H9 (cell line): ENCODE data around the gene CSNK2B. TPM values are rescaled to one million over a fixed set of nuclear protein-coding genes. Genes with fewer than 3 reads are reported as not detected.
A peak's percentile ranks its signal among the peaks of the same experiment; 100 is the strongest.

Experiments
- DNase-seq: peaks from one replicate; pipeline ENCODE4 v3.0.0-alpha.2; 2017
- H2AFZ ChIP-seq: one replicate; pipeline ENCODE4 v1.6.1; 2013; ENCODE audit warnings: mild to moderate bottlenecking, low read length, control low read depth, moderate library complexity
- H2AK5ac ChIP-seq: 2 replicates; pipeline ENCODE4 v1.6.1; 2013; ENCODE audit warnings: low read length, control low read depth, mixed read lengths; ENCODE audit not compliant: insufficient read length
- H2BK120ac ChIP-seq: one replicate; pipeline ENCODE4 v1.6.1; 2013; ENCODE audit warnings: low read depth, mild to moderate bottlenecking, low read length, control low read depth, inconsistent platforms; ENCODE audit not compliant: poor library complexity, severe bottlenecking
- H2BK12ac ChIP-seq: 2 replicates; pipeline ENCODE4 v1.6.1; 2013; ENCODE audit warnings: low read length, control low read depth, mixed read lengths, low read depth; ENCODE audit not compliant: insufficient read length
- H2BK15ac ChIP-seq: 2 replicates; pipeline ENCODE4 v1.6.1; 2013; ENCODE audit warnings: low read depth, low read length, control low read depth
- H2BK20ac ChIP-seq: one replicate; pipeline ENCODE4 v1.6.1; 2013; ENCODE audit warnings: low read depth, mild to moderate bottlenecking, low read length, control low read depth, inconsistent platforms; ENCODE audit not compliant: poor library complexity, severe bottlenecking
- H2BK5ac ChIP-seq: 2 replicates; pipeline ENCODE4 v1.6.1; 2013; ENCODE audit warnings: low read length, control low read depth, mixed read lengths; ENCODE audit not compliant: insufficient read length
- H3K14ac ChIP-seq: 2 replicates; pipeline ENCODE4 v1.6.1; 2013; ENCODE audit warnings: low read length, control low read depth; ENCODE audit not compliant: insufficient read depth
- H3K18ac ChIP-seq: 2 replicates; pipeline ENCODE4 v1.6.1; 2013; ENCODE audit warnings: low read depth, mild to moderate bottlenecking, mixed read lengths, low read length, control low read depth; ENCODE audit not compliant: insufficient read length
- H3K23ac ChIP-seq: 2 replicates; pipeline ENCODE4 v1.6.1; 2013; ENCODE audit warnings: low read length, control low read depth, mixed read lengths, low read depth; ENCODE audit not compliant: insufficient read length
- H3K23me2 ChIP-seq: 2 replicates; pipeline ENCODE4 v1.6.1; 2013; ENCODE audit warnings: low read depth, mild to moderate bottlenecking, mixed read lengths, low read length, control low read depth; ENCODE audit not compliant: insufficient read length, poor library complexity, severe bottlenecking
- H3K27ac ChIP-seq: 2 replicates; pipeline ENCODE4 v1.5.1; 2013; ENCODE audit warnings: low read length, control low read depth, mixed read lengths, low read depth; ENCODE audit not compliant: insufficient read length
- H3K27me3 ChIP-seq: 2 replicates; pipeline ENCODE4 v1.6.1; 2013; ENCODE audit warnings: low read length, control low read depth, inconsistent platforms; ENCODE audit not compliant: insufficient read depth
- H3K4ac ChIP-seq: 2 replicates; pipeline ENCODE4 v1.6.1; 2013; ENCODE audit warnings: low read depth, mild to moderate bottlenecking, control low read depth, inconsistent platforms, low read length, moderate library complexity
- H3K4me1 ChIP-seq: 2 replicates; pipeline ENCODE4 v1.6.1; 2013; ENCODE audit warnings: low read length, control low read depth, inconsistent platforms; ENCODE audit not compliant: insufficient read depth
- H3K4me2 ChIP-seq: 2 replicates; pipeline ENCODE4 v1.6.1; 2013; ENCODE audit warnings: low read length, control low read depth, mixed read lengths; ENCODE audit not compliant: insufficient read length, insufficient read depth
- H3K56ac ChIP-seq: 2 replicates; pipeline ENCODE4 v1.6.1; 2013; ENCODE audit warnings: low read depth, mild to moderate bottlenecking, mixed read lengths, low read length, control low read depth; ENCODE audit not compliant: insufficient read length
- H3K79me1 ChIP-seq: 2 replicates; pipeline ENCODE4 v1.6.1; 2013; ENCODE audit warnings: low read depth, mild to moderate bottlenecking, moderate library complexity, low read length, control low read depth, inconsistent platforms; ENCODE audit not compliant: insufficient read depth, poor library complexity, severe bottlenecking
- H3K79me2 ChIP-seq: 2 replicates; pipeline ENCODE4 v1.6.1; 2013; ENCODE audit warnings: low read length, control low read depth, inconsistent platforms; ENCODE audit not compliant: insufficient read depth
- H3K9ac ChIP-seq: 2 replicates; pipeline ENCODE4 v1.6.1; 2013; ENCODE audit warnings: low read length, control low read depth, mixed read lengths; ENCODE audit not compliant: insufficient read length; ENCODE audit errors: extremely low read depth
- H3K9me3 ChIP-seq: one replicate; pipeline ENCODE4 v1.6.1; 2013; ENCODE audit warnings: low read depth, low read length, inconsistent platforms; ENCODE audit not compliant: control insufficient read depth
- H3T11ph ChIP-seq: one replicate; pipeline ENCODE4 v1.6.1; 2013; ENCODE audit warnings: mild to moderate bottlenecking, low read length, control low read depth, inconsistent platforms
- H4K20me1 ChIP-seq: one replicate; pipeline ENCODE4 v1.6.1; 2013; ENCODE audit not compliant: control insufficient read depth, insufficient read length, insufficient read depth
- H4K5ac ChIP-seq: 2 replicates; pipeline ENCODE4 v1.6.1; 2013; ENCODE audit warnings: low read depth, mild to moderate bottlenecking, mixed read lengths, low read length, control low read depth; ENCODE audit not compliant: insufficient read length
- H4K8ac ChIP-seq: replicated peaks from 2 replicates; pipeline ENCODE4 v1.6.1; 2013; ENCODE audit warnings: low read length, control low read depth, mixed read lengths, low read depth; ENCODE audit not compliant: insufficient read length
- H4K91ac ChIP-seq: 2 replicates; pipeline ENCODE4 v1.6.1; 2013; ENCODE audit warnings: low read depth, mild to moderate bottlenecking, moderate library complexity, mixed read lengths, low read length, control low read depth; ENCODE audit not compliant: insufficient read length
- H3K27ac Mint-ChIP-seq, 3 experiments: 2 replicates in 2 of 3; 3 replicates in 1 of 3; pipeline ENCODE4 v1.8.0; 2020 to 2021; ENCODE audit warnings: mixed read lengths in 3 of 3, mild to moderate bottlenecking in 1 of 3, moderate library complexity in 1 of 3
- H3K27me3 Mint-ChIP-seq: 2 replicates; pipeline ENCODE4 v1.8.0; 2021; ENCODE audit warnings: low read depth, mild to moderate bottlenecking, moderate library complexity, mixed read lengths
- H3K36me3 Mint-ChIP-seq, 3 experiments: 2 replicates in 2 of 3; 3 replicates in 1 of 3; pipeline ENCODE4 v1.8.0; 2020 to 2021; ENCODE audit warnings: low read depth in 3 of 3, mixed read lengths in 3 of 3; ENCODE audit not compliant: insufficient read depth in 1 of 3
- H3K4me1 Mint-ChIP-seq, 2 experiments: 2 replicates each; pipeline ENCODE4 v1.8.0; 2020; ENCODE audit warnings: mixed read lengths in 2 of 2
- H3K4me3 Mint-ChIP-seq, 2 experiments: 2 replicates in 1 of 2; 3 replicates in 1 of 2; pipeline ENCODE4 v1.8.0; 2020 to 2021; ENCODE audit warnings: mild to moderate bottlenecking in 2 of 2, mixed read lengths in 2 of 2, moderate library complexity in 1 of 2
- H3K9me3 Mint-ChIP-seq, 2 experiments: 2 replicates in 1 of 2; 3 replicates in 1 of 2; pipeline ENCODE4 v1.8.0; 2020; ENCODE audit warnings: mild to moderate bottlenecking in 2 of 2, mixed read lengths in 2 of 2, moderate library complexity in 1 of 2
- WGBS: extraction: QIAGEN DNeasy Blood & Tissue Kit; methylation state at CpG from one replicate; pipeline ENCODE4 v1.1.7; 2013; ENCODE audit warnings: missing lambda C conversion rate, low lambda C conversion rate, mixed read lengths; ENCODE audit not compliant: insufficient read length; ENCODE audit errors: extremely low coverage; 5-methylcytosine and 5-hydroxymethylcytosine counted together
- total RNA-seq: library from RNA; stranded (reverse); gene quantifications from 2 replicates; pipeline ENCODE4 v1.2.1, GENCODE V29; 2021
- TF ChIP-seq, protein P1 (sequence below): fragments of 200-600 bp; sonication (generic); conservative IDR thresholded peaks from 3 replicates; pipeline ENCODE4 v1.8.0; 2021; ENCODE audit warnings: antibody characterized with exemption, mild to moderate bottlenecking

The CSNK2B gene
- total RNA-seq, 1 experiment from 2014 or later, result 187 TPM

DNA sequence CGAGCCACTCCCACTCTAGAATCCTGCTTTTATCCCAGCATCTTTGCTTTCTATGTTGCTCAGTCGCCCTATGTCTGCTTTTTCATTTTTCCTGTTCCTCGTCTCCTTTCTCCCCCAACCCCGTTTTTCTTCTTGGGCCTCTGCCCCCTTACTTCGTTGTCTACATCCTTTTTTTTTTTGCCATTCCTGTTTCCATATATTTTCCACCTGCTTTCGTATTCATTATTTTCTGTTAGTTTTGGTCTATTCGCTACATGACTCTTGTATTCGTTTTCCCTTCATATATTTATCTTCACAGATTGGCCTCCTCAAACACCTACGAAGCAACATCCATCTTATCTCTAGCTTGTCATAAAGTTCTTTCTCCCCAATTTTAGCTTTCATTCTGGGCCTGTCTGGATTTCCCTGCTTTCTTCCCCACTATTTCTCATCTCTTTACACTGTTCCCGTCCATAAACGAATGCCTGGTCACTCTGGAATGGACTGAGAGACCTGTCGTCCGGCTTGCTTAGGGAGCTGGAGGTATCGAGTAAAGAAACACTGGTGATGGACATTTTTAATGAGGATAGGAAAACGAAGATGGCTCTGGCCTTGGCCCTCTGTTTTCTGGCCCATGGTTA, 44.5 kb upstream of the CSNK2B start:
- H3K56ac ChIP-seq, result no peak overlapping the region
- H3K27me3 Mint-ChIP-seq, result no peaks in the 10 kb centered on the region
- no peak overlapping the region for H2BK5ac ChIP-seq
- peak overlapping the region; percentile 93 to 98 for H3K4me3 Mint-ChIP-seq
- H3K23ac ChIP-seq, result no peak overlapping the region
- no peaks in the 10 kb centered on the region for H3K27me3 ChIP-seq
- no peak overlapping the region for H3T11ph ChIP-seq
- no peak overlapping the region for H4K91ac ChIP-seq
- no peaks in the 10 kb centered on the region for H4K20me1 ChIP-seq
- no peak overlapping the region for H4K5ac ChIP-seq
- no peak overlapping the region for H2AK5ac ChIP-seq
- H2BK12ac ChIP-seq, result no peak overlapping the region
- H3K79me2 ChIP-seq, result peaks cover 20% of the 10 kb centered on the region
- no peak overlapping the region for H2BK20ac ChIP-seq
- H3K4me2 ChIP-seq, result peak overlapping the region; percentile 92
- H2BK15ac ChIP-seq, result no peak overlapping the region
- no peak overlapping the region for H4K8ac ChIP-seq
- H3K36me3 Mint-ChIP-seq, result peaks cover 49 to 54% (median 54%) of the 10 kb centered on the region in 3 experiments
- H3K9me3 ChIP-seq, result no peaks in the 10 kb centered on the region
- no peaks in the 10 kb centered on the region; a peak in 1 of 5 replicates for H3K9me3 Mint-ChIP-seq
- WGBS, result no CpG with 5 or more reads among the region's 15 CpGs
- H3K79me1 ChIP-seq, result peaks cover 2% of the 10 kb centered on the region
- peak overlapping the region; percentile 94 to 99 (median 98) for H3K27ac Mint-ChIP-seq
- H3K4ac ChIP-seq, result no peak overlapping the region; the same call in 1 of the 2 replicates
- H3K9ac ChIP-seq, result peak overlapping the region; percentile 91
- H3K14ac ChIP-seq, result peak overlapping the region; percentile 98; the same call in 1 of the 2 replicates
- peak overlapping the region; percentile 85 for H3K27ac ChIP-seq
- peaks cover 8% of the 10 kb centered on the region for H3K23me2 ChIP-seq
- peak overlapping the region; percentile 92 for H3K18ac ChIP-seq
- no peak for DNase-seq
- H2BK120ac ChIP-seq, result peak overlapping the region; percentile 27
- H3K4me1 Mint-ChIP-seq, result peaks cover 14 to 20% of the 10 kb centered on the region in 2 experiments
- no peak overlapping the region for H2AFZ ChIP-seq
- peaks cover 3% of the 10 kb centered on the region; the same call in 1 of the 2 replicates for H3K4me1 ChIP-seq
- TF ChIP-seq, protein P1, sequence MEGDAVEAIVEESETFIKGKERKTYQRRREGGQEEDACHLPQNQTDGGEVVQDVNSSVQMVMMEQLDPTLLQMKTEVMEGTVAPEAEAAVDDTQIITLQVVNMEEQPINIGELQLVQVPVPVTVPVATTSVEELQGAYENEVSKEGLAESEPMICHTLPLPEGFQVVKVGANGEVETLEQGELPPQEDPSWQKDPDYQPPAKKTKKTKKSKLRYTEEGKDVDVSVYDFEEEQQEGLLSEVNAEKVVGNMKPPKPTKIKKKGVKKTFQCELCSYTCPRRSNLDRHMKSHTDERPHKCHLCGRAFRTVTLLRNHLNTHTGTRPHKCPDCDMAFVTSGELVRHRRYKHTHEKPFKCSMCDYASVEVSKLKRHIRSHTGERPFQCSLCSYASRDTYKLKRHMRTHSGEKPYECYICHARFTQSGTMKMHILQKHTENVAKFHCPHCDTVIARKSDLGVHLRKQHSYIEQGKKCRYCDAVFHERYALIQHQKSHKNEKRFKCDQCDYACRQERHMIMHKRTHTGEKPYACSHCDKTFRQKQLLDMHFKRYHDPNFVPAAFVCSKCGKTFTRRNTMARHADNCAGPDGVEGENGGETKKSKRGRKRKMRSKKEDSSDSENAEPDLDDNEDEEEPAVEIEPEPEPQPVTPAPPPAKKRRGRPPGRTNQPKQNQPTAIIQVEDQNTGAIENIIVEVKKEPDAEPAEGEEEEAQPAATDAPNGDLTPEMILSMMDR, result no peak
